Kidney epithelial cell (primary cell): Measurements from ENCODE around the gene AMOT. TPM values are rescaled to one million over a fixed set of nuclear protein-coding genes. Genes with fewer than 3 reads are reported as not detected.

Source experiments
- DNase-seq: peaks from one replicate; pipeline ENCODE4 v3.0.0-alpha.2; 2010; ENCODE audit warnings: low read depth
- H3K27me3 ChIP-seq: 2 replicates; pipeline ENCODE4 v1.6.0; 2011; ENCODE audit warnings: low read length; ENCODE audit not compliant: control insufficient read depth, insufficient read depth
- H3K36me3 ChIP-seq: 2 replicates; pipeline ENCODE4 v1.5.1; 2011; ENCODE audit warnings: low read length; ENCODE audit not compliant: control insufficient read depth, insufficient read depth
- H3K4me3 ChIP-seq: 2 replicates; pipeline ENCODE4 v1.5.1; 2011; ENCODE audit warnings: low read depth, mild to moderate bottlenecking, control low read depth, low read length
- total RNA-seq: library from RNA; depleted of rRNA; stranded (reverse); fragments of >200 nt; gene quantifications from 2 replicates; pipeline ENCODE4 v1.2.3, GENCODE V29; 2015
- TF ChIP-seq, protein P1 (sequence below): IDR thresholded peaks from 2 replicates; pipeline ENCODE4 v1.5.1; 2011; ENCODE audit warnings: mild to moderate bottlenecking, moderate library complexity, low read length, control low read depth, inconsistent platforms; ENCODE audit not compliant: insufficient read depth, poor library complexity, severe bottlenecking

The AMOT gene
- total RNA-seq, 1 donor from 2014 or later = 36.5 TPM

DNA sequence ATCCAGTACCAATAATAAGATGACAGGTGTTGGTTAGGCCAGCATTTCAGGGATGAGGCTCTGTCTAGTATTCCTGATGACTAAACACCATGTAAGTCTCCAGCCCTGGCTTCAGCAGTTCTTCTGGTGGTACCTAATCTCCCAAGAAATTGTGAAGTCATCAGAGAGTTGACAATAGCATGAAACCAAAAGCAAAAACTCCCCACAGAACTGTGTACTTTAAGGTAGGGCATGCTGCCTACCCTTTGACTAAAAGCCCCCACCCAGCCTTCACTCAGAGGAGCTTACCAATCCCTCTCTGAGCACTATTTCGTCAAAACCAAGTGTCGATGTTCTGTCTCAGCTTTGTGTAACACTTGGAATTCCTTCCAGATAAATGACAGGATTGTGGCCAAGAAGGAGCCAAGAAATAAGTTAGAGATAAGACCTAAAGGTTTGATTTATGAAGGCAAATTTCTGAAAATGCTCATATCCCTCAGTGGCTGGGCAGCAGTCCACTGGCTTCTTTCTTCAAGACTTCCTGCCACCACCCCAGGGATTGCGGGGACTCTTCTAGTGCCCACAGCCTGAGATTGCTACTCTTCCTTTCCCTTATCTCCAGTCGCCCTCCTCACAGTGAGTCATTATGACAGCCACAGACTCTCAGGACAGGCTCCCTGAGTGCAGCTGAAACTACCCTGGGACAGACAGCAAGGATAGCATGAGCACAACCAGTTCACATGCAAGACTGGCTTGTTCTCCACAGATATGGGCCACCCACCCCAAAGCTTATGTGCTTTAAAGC, 93.6 kb downstream of the AMOT start:
- TF ChIP-seq, protein P1, sequence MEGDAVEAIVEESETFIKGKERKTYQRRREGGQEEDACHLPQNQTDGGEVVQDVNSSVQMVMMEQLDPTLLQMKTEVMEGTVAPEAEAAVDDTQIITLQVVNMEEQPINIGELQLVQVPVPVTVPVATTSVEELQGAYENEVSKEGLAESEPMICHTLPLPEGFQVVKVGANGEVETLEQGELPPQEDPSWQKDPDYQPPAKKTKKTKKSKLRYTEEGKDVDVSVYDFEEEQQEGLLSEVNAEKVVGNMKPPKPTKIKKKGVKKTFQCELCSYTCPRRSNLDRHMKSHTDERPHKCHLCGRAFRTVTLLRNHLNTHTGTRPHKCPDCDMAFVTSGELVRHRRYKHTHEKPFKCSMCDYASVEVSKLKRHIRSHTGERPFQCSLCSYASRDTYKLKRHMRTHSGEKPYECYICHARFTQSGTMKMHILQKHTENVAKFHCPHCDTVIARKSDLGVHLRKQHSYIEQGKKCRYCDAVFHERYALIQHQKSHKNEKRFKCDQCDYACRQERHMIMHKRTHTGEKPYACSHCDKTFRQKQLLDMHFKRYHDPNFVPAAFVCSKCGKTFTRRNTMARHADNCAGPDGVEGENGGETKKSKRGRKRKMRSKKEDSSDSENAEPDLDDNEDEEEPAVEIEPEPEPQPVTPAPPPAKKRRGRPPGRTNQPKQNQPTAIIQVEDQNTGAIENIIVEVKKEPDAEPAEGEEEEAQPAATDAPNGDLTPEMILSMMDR = no peak
- H3K36me3 ChIP-seq = no peaks in the 10 kb centered on the region
- H3K4me3 ChIP-seq = no peak overlapping the region
- H3K27me3 ChIP-seq = no peaks in the 10 kb centered on the region
- no peak for DNase-seq

DNA sequence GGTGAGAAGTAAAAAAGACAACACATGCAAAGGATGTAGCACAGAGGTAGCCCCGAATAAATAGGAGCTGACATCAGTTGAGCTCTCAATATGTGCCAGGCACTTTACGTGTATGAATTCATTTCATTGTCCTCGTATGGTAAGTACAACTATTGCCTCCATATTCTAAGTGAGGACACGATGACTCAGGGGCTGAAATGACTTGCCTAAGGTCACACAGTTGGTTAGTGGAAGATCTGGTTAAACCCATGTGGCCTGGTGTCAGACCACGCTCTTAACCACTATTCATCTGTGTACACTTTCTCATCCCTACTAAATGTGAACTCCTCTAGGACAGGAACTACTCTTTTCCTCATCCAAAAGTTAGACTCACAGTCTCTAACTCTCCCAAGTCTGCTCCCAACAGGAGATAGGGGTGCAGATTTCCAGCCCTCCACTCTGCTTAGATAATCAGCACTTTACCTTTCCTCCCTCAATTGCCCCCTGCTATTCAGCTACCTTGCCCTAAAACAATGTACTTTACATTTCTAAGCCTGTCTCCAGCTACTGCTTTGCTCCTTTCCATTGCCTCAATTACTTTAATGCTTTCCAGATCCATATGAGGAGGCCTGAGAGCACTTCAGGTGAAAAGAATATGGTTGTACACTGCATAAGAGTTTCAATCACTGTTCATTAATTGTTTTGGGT, 102.1 kb downstream of the AMOT start:
- Histone ChIP-seq H3K27me3 (no peaks in the 10 kb centered on the region), H3K4me3 (no peak overlapping the region), H3K36me3 (no peaks in the 10 kb centered on the region)
- no peak for DNase-seq
- TF ChIP-seq, protein P1 = no peak

DNA sequence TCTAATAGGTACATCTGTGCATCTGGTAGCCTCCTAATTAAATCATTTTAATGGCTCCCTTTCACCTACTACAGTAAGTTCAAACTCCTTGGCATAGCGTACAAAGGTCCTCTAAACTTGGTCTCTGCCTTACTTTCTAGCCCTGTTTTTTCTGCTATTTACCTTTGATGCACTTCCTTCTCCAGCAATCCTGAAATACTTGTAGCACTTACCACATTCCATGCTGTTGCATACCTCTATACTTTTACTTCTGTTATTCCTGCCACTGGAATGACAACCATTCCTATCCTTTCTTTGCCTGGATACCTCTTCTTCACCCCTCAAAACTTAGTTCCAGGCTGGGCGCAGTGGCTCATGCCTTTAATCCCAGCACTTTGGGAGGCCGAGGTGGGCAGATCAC, 104.3 kb downstream of the AMOT start:
- DNase-seq = no peak
- Histone ChIP-seq H3K36me3 (no peaks in the 10 kb centered on the region), H3K4me3 (no peak overlapping the region), H3K27me3 (no peaks in the 10 kb centered on the region)
- TF ChIP-seq, protein P1 = no peak

DNA sequence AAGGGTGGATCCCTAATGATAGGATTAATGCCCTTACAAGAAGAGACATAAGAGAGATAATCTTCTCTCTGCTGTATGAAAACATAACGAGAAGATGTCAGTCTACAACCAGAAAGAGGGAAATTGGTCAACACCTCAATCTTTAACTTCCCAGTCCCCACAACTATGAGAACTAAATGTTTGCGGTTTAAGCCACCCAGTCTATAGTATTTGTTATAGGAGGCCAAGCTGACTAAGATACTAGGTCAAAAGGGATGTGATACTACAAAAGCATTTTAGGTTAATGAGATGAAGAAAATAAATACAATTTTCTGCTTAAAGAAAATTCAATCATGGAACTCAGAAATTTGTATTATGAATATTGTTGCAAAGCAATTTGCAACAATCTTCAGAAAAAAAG, 105.5 kb downstream of the AMOT start:
- Histone ChIP-seq H3K27me3 (no peaks in the 10 kb centered on the region), H3K4me3 (no peak overlapping the region), H3K36me3 (no peaks in the 10 kb centered on the region)
- no peak for DNase-seq
- TF ChIP-seq, protein P1 = no peak

DNA sequence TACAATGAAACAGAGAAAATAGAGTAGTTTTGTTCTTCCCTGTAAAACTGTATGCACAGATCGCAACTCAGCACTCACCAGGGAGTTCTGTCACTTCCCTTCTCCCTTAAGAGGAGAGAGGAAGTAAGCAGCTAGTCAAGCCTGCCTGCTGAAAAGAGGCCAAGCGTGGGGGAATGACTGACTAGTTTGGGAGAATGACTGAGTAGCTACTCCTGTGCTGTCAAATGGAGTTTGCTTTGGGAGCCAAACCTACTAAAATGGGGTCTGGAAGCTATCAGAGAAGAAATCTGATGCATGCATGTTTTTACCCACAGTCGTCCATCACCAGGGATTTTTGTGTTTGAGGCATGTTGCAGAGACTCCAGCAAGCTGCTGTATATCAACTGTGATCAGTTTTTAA, 106.3 kb downstream of the AMOT start:
- Histone ChIP-seq H3K27me3 (no peaks in the 10 kb centered on the region), H3K4me3 (no peak overlapping the region), H3K36me3 (no peaks in the 10 kb centered on the region)
- no peak for DNase-seq
- TF ChIP-seq, protein P1 = no peak
